GM21737 (cell line): ENCODE results near the gene NISCH.

ENCODE experiments used
- ATAC-seq: cut with Tn5 transposase; IDR thresholded peaks from one replicate; pipeline ENCODE4 v1.9.1; 2021; ENCODE audit warnings: mild to moderate bottlenecking, moderate library complexity; ENCODE audit not compliant: unreplicated experiment

NISCH gene

GRCh38 chr3:52470920-52471319 is 15.5 kb downstream of the NISCH start:
- ATAC-seq = no peak

DNA sequence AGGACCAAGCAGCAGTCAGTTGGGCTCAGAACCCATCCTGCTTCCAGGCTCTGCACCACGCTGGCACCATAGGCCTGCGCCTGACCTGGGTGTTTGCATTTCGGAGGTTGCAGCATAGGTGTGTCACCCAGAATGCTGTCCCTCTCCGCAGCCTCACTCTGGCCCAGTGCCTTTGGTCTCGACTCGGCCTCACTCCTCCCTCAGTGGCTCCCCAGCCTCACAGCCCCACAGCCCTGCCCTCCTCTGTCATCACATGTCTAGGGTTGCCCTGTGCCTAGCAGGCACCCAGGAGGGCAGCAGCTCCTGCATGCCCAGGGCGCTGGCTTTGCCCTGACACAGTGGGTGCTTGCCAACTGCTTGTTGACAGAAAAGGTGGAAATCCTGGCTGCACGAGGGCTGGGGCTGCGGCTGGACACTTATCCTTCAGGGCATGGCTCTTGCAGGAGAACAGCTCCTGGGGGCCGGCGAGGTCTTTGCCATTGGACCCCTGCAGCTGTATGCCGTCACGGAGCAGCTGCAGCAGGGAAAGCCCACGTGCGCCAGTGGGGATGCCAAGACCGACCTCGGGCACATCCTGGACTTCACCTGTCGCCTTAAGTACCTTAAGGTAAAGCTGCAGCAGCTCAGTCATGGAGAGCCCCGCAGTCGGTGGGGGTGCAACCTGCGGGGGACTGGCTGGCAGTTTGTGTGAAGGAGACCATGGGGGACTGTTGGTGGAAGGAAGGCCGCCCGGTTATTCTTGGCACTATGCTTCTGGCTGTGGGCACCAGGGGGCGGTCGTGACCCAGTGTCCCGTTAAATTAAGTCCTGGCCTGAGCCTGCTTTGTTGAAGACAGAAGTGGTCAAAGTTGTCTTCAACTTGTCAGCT is 16.2 kb downstream of the NISCH start:
- ATAC-seq = no peak

DNA sequence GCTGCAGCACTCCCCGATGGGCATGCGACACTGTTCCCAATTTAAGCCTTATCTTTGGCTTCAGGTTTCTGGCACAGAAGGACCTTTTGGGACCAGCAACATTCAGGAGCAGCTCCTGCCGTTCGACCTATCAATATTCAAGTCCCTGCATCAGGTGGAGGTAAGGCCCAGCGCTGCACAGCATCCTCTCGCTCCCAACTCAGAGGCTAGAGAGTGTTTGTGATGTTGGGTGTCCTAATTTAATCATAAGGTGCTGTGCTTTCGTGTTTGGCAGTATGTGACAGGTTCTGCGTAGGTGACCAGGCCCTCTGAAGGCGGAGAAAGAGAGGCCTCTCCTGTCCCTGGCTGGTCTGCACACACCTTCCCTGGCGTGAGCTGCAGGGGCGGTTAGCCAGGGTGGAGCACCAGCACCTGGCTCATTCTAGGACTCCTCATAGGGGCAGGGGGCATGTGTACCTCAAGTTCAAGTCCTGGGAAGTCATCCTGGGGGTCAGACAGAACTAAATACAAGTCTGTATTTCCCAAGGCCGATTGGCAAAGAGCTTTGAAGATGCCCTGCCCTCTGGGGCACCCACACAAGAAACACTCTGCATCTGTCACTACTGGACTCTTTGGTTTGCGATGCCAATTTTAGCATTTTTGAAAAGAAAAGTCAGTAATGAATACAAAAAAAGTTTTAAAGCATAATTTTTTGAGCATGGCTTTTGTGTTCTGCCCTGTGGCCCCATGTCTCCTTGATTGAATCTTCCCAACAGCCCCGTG is 17.0 kb downstream of the NISCH start:
- ATAC-seq = no peak

- ATAC-seq = no peak
Observed at GRCh38 chr3:52473026-52473425, 17.6 kb downstream of the NISCH start.

DNA sequence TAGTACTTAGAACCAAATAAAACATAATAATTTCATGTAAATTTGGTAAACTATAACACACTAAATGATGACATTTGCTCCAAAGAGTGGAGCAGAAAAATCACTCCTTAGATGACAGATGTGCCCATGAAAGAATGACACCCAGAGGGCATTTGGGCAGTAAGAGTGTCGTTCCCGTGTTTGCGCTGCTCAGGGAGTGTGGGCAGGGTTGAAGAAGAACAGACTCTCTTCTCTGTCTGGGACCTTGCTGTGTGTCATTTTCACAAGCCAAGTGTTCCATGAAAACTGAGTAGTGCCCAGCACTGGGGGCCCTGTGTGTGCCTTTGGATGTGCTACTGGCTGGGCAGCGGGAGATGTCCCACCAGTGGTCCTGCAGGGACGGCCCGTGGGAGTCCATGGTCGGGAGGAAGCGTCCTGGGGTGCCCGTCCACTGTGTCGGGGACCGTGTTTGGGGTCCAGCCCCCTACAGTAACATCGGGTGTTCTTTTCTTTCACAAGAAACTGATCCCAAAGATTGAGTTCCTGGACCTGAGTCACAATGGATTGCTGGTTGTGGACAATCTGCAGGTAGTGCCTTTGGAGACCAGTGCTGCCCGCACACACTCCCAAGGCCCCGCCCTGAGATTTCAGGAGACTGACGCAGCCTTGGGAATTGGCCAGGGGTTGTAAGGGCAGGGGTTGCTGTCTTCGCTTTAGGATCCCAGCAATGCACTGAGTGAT is 21.8 kb downstream of the NISCH start:
- no peak for ATAC-seq

DNA sequence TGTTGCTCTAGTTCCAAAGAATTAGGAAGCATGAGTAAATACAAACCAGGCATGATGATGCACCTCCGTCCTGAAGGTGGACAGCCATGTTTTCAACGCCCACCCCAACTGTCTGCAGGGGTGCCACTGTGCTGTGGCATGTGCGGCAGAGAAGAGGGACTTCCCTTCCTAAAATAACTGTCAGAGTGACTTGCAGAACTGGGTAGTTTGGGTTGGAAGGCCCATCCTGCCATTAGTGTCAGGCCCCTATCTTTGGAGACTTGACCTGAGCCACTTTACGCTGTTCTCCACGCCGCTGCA is 22.3 kb downstream of the NISCH start:
- ATAC-seq = no peak

- no peak for ATAC-seq
Observed at GRCh38 chr3:52479037-52479876, 23.9 kb downstream of the NISCH start.

- ATAC-seq = no peak
Observed at GRCh38 chr3:52479877-52480575, 24.6 kb downstream of the NISCH start.

DNA sequence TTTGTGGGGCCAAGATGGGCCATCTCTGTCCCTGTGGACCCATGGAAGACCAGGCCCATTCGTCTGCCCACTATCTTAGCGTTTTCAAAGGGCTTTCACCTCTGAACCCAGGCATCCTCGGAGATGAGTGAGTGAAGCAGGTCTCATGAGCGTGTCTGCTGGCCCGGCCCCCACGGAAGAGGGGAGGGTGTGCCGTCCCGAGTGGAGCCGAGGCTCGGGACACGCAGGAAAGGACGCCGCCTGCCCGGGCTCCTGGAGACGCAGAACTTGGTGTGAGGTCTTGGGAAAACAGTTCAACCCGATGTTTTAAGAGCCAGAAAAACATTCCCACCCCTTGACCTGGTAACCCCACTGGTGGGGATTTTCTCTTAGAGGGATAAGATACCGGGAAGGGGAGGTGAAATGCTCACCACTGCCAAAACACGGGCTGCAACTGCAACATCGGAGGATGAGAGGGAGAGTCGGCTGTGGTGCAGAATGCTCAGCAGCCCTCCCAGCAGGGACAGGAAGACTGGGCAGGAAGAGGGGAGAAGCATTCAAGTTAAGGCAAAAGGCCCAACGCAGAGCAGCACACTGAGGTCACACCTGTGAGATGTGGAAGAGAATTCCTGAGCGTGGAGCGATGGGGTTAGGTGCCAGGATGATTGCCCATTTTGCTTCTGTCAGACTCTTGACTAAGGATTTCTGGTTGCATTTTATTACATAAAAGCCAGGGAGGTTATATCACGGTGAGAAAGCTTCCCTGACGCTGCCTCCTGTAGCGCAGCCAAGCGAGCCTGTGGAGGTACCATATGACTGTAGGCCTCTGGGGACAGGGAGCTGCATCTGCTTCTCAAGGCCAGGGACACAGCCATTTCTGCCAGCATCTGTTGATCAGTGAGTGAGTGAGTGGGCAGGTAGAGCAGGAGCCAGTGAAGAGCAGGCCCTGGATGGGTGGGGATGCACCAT is 25.6 kb downstream of the NISCH start:
- no peak for ATAC-seq

DNA sequence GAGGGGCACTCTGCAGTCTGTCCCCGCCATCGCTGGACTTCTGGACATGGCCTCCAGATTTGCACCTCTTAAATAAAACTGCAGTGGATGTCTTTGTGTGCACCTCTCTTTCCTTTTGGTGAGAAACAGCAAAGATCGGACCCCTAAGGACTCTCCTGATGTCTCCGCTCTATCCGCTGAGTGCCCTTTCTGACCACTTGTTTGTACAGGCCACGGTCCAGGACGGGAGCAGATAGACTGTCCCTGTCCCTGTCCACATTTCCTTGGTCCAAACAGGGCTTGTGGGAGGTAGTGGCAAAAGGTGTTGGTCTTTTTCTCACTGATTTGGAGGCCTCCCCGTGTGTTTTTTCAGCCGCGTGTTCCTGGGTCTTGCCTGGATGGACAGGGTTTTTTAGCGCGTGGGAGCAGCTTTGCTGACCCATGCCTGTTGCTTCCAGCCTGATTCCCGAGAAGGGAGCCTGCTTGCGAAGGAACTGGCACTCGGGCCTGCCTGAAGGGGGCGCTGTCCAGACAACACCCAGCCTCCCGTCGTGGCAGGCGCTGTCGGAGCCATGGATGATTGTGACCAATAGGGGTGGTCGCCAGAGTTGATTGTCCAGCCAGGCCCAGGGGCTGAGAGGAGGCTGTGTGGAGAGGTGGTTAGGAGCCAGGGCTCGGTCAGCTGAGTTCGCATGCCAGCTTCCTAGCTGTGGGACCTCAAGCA is 26.6 kb downstream of the NISCH start:
- ATAC-seq = no peak

GRCh38 chr3:52483081-52483480 is 27.7 kb downstream of the NISCH start:
- ATAC-seq = no peak

GRCh38 chr3:52483577-52484381 is 28.4 kb downstream of the NISCH start:
- ATAC-seq = no peak

GRCh38 chr3:52484680-52485461 is 29.5 kb downstream of the NISCH start:
- no peak for ATAC-seq

- no peak for ATAC-seq
Observed at GRCh38 chr3:52487050-52487787, 31.8 kb downstream of the NISCH start.

GRCh38 chr3:52487788-52488691 is 32.6 kb downstream of the NISCH start:
- ATAC-seq = no peak
